HG03354 (cell line): ENCODE measurements around the gene NEUROG2.
"Not testable (repeated sequence)": the region's sequence is repeated elsewhere in the genome, so short reads cannot be mapped to it uniquely, and the experiment has no call there.

Source experiments
- ATAC-seq: cut with Tn5 transposase; IDR thresholded peaks from one replicate; pipeline ENCODE4 v1.9.1; 2021; ENCODE audit warnings: mild to moderate bottlenecking; ENCODE audit not compliant: unreplicated experiment, poor library complexity, severe bottlenecking

Gene NEUROG2

DNA sequence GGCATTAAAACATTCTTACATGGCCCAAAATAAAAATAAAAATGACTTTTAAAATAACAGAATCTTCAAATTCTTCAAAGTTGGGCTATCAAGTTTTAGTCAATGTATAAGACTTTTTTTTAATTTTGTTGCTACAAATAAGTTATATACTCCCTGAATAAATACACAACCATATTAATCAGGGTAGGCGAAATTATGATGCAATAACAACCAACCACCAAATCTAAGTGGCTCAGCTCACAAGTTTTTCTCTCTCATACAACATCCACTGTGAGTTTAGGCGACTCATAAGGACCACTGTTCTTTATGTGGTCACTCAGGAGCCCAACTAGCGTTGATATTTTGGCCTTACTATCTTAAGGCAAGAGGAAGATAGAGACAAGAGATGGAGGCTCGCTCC, 11.2 kb downstream of the NEUROG2 start:
- no peak for ATAC-seq

DNA sequence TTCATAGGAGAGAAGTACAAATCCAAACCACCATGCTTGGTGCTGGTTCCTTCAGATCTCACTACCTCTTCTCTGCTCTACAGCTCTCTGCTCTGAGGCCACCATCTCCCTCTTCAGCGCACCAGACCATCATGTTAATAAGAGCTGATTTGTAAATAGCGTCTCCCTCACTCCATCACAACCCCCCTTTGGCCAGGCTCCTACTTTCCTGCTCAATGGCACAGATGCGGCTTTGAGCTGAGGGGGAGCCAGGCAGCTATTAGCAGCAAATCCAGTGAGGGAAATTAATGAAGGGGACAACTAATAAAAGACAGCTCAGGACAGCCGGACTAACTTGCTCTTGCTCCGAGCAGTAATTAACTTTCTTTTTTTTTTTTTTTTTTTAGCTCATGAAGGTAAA, 13.1 kb downstream of the NEUROG2 start:
- no peak for ATAC-seq

DNA sequence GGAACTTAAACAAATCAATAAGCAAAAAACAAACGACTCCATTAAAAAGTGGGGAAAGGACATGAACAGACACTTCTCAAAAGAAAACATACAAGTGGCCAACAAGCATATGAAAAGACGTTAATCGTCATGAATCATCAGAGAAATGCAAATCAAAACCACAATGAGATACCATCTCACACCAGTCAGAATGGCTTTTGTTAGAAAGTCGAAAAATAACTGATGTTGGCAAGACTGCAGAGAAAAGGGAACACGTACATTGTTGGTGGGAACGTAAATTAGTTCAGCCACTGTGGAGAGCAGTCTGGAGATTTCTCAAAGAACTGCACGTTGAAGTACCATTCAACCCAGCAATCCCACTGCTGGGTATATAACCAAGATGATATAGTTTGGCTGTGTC, 23.7 kb downstream of the NEUROG2 start:
- no peak for ATAC-seq

DNA sequence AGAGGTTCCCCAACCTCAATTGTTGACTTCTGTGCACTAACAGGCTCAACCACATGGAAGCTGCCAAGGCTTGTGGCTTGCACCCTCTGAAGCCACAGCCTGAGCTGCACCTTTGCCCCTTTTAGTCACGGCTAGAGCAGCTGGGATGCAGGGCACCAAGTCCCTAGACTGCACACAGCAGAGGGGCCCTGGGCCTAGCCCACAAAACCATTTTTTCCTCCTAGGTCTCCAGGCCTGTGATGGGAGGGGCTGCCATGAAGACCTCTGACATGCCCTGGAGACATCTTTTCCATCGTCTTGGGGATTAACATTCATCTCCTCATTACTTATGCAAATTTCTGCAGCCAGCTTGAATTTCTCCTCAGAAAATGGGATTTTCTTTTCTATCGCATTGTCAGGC, 25.2 kb downstream of the NEUROG2 start:
- ATAC-seq = not testable (repeated sequence)

DNA sequence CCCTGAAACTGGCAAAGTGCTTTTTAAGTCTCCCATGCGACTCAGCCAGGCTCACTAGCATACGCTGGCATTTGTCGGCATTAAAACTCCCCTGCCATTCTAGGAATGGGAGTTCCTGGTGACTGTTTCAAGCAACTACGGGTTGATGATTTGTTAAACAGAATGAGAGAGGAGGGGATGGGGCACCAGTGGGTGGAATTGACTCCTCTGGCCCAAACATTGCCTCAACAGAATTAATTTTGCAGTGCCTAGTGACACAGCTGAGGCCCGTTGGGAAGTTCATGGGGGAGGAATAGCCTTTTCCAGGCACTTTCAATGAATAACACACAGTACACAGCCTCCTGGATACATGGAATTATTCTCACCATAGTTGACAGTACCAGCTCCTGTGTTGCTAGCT, 30.1 kb downstream of the NEUROG2 start:
- no peak for ATAC-seq

DNA sequence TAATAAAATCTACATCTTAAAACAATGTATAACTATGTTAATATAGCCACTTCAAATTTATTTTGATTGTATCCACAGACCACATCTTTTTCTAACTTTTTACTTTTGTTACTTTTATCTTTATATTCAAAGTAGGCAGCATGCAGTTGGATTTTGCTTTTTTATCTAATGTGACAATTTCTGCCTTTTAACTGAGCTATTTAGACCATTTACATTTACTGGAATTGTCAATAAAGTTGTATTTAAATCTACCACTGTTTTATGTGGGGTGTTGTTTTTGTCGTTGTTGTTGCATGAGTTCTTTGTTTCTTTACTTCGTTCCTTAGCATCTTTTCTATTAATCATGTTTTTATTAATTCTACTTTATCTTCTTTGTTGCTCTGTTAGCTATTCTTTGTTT, 42.0 kb downstream of the NEUROG2 start:
- ATAC-seq = no peak

DNA sequence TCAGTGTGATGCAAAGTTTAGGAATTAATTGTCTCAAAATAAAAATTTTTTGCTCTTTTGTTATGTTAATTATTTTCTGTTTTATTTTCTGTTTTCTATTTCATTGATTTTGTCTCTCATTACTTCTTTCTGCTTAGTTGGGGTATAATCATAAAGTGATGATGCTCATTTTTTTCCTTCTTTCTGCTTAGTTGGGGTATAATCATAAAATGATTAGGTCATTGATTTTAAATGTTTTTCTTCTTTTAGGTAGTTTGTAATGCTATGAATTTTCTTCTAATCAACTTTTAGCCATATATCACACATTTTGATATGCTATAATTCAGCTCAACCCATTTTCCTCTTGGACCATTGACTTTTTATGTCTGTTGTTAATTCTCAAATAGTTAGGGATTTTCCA, 43.7 kb downstream of the NEUROG2 start:
- no peak for ATAC-seq
